ENCODE data around the gene INSR.

Gene INSR

GRCh38 chr19:7132054-7132453, 162.2 kb downstream of the INSR start:
- no peaks in the 10 kb centered on the region for H3K4me1 ChIP-seq (ENCODE audit: low read length)
- H3K36me3 ChIP-seq (replicated peaks; ENCODE audit: low read depth, low read length), result no peaks in the 10 kb centered on the region
- H3K27ac ChIP-seq (ENCODE audit: low read length), result no peak overlapping the region
- no peak overlapping the region for H3K4me3 ChIP-seq (ENCODE audit: low read length)
- TF ChIP-seq, protein P1, sequence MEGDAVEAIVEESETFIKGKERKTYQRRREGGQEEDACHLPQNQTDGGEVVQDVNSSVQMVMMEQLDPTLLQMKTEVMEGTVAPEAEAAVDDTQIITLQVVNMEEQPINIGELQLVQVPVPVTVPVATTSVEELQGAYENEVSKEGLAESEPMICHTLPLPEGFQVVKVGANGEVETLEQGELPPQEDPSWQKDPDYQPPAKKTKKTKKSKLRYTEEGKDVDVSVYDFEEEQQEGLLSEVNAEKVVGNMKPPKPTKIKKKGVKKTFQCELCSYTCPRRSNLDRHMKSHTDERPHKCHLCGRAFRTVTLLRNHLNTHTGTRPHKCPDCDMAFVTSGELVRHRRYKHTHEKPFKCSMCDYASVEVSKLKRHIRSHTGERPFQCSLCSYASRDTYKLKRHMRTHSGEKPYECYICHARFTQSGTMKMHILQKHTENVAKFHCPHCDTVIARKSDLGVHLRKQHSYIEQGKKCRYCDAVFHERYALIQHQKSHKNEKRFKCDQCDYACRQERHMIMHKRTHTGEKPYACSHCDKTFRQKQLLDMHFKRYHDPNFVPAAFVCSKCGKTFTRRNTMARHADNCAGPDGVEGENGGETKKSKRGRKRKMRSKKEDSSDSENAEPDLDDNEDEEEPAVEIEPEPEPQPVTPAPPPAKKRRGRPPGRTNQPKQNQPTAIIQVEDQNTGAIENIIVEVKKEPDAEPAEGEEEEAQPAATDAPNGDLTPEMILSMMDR (IDR thresholded peaks at IDR 0.05; ENCODE audit: low read depth, low read length), result no peak
- no peak for TF ChIP-seq EZH2phosphoT487 (IDR thresholded peaks at IDR 0.05; ENCODE audit: low read depth)
- H3K27me3 ChIP-seq (ENCODE audit: low read depth, low read length), result no peaks in the 10 kb centered on the region
- H4K20me1 ChIP-seq (ENCODE audit: insufficient read depth, low read length), result no peaks in the 10 kb centered on the region
- no peaks in the 10 kb centered on the region for H3K9me3 ChIP-seq (ENCODE audit: insufficient read depth, low read length)
- no peak overlapping the region for H2AFZ ChIP-seq (ENCODE audit: low read depth, low read length)
- no peaks in the 10 kb centered on the region for H3K79me2 ChIP-seq (ENCODE audit: low read length)
- no peak overlapping the region for H3K9ac ChIP-seq (ENCODE audit: low read length)
- no peak overlapping the region for H3K4me2 ChIP-seq (ENCODE audit: low read length)

GRCh38 chr19:7130043-7130442, 164.2 kb downstream of the INSR start:
- TF ChIP-seq, protein P1 (IDR thresholded peaks at IDR 0.05; ENCODE audit: low read depth, low read length), result no peak
- no peak for TF ChIP-seq EZH2phosphoT487 (IDR thresholded peaks at IDR 0.05; ENCODE audit: low read depth)

DNA sequence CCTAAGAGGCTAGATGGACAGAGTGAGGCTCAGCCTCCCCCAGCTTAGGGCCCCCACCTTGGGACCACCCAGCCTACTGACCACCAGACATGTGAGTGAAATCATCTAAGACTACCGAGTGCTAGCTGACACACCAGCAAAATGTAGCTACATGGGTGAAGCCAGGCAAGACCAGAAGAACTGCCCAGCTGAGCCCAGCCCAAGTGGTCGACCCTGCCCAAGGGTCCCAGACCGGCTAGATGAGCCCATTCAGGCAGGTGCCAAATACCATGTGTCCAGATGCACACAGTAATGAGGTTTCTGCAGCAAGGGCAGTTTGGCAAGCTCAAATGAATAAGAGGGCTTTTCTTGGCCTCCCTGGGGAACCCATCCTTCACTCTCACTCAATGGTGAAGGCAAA, 168.1 kb downstream of the INSR start:
- Histone ChIP-seq H3K36me3 (replicated peaks; ENCODE audit: low read depth, low read length) (no peaks in the 10 kb centered on the region), H3K9me3 (ENCODE audit: insufficient read depth, low read length) (0 out of 2 replicates have a peak, but pooled peaks cover 7% of the 10 kb centered on the region)

More at GRCh38 chr19:7130043-7130442, 164.2 kb downstream of the INSR start:
- Histone ChIP-seq H3K4me3 (ENCODE audit: low read length) (no peak overlapping the region), H3K9me3 (ENCODE audit: insufficient read depth, low read length) (0 out of 2 replicates have a peak, but pooled peaks cover 7% of the 10 kb centered on the region), H2AFZ (ENCODE audit: low read depth, low read length) (no peak overlapping the region), H3K27ac (ENCODE audit: low read length) (no peak overlapping the region), H4K20me1 (ENCODE audit: insufficient read depth, low read length) (no peaks in the 10 kb centered on the region), H3K79me2 (ENCODE audit: low read length) (no peaks in the 10 kb centered on the region), H3K4me1 (ENCODE audit: low read length) (no peaks in the 10 kb centered on the region), H3K27me3 (ENCODE audit: low read depth, low read length) (no peaks in the 10 kb centered on the region), H3K9ac (ENCODE audit: low read length) (no peak overlapping the region), H3K4me2 (ENCODE audit: low read length) (no peak overlapping the region), H3K36me3 (replicated peaks; ENCODE audit: low read depth, low read length) (no peaks in the 10 kb centered on the region)

DNA sequence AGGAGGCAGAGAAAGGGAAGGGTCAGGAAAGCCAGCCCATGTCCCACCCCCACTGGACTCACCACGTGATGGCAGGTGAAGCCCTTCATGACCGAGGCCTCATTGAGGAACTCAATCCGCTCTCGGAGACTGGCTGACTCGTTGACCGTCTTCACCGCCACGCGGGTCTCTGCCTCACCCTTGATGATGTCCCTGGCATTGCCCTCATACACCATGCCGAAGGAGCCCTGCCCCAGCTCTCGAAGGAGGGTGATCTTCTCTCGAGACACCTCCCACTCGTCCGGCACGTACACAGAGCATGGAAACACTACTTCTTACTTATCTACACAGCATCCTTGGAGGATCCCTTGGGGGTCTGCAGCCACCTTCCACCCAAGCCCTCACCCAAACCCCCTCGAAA, 169.0 kb downstream of the INSR start:
- H4K20me1 ChIP-seq (ENCODE audit: insufficient read depth, low read length), result no peaks in the 10 kb centered on the region
- H3K27me3 ChIP-seq (ENCODE audit: low read depth, low read length), result no peaks in the 10 kb centered on the region
- no peak overlapping the region for H3K9ac ChIP-seq (ENCODE audit: low read length)
- no peak overlapping the region for H3K4me2 ChIP-seq (ENCODE audit: low read length)
- H3K27ac ChIP-seq (ENCODE audit: low read length), result no peak overlapping the region
- H3K4me1 ChIP-seq (ENCODE audit: low read length), result no peaks in the 10 kb centered on the region
- H3K9me3 ChIP-seq (ENCODE audit: insufficient read depth, low read length), result 0 out of 2 replicates have a peak, but pooled peaks cover 7% of the 10 kb centered on the region
- no peaks in the 10 kb centered on the region for H3K79me2 ChIP-seq (ENCODE audit: low read length)
- no peak overlapping the region for H2AFZ ChIP-seq (ENCODE audit: low read depth, low read length)
- TF ChIP-seq EZH2phosphoT487 (IDR thresholded peaks at IDR 0.05; ENCODE audit: low read depth), result no peak
- TF ChIP-seq, protein P1 (IDR thresholded peaks at IDR 0.05; ENCODE audit: low read depth, low read length), result no peak
- H3K36me3 ChIP-seq (replicated peaks; ENCODE audit: low read depth, low read length), result no peaks in the 10 kb centered on the region
- no peak overlapping the region for H3K4me3 ChIP-seq (ENCODE audit: low read length)

More for the DNA sequence above, 168.1 kb downstream of the INSR start:
- Histone ChIP-seq H3K27ac (ENCODE audit: low read length) (no peak overlapping the region), H2AFZ (ENCODE audit: low read depth, low read length) (no peak overlapping the region), H3K4me3 (ENCODE audit: low read length) (no peak overlapping the region), H3K79me2 (ENCODE audit: low read length) (no peaks in the 10 kb centered on the region), H3K4me1 (ENCODE audit: low read length) (no peaks in the 10 kb centered on the region), H3K27me3 (ENCODE audit: low read depth, low read length) (no peaks in the 10 kb centered on the region), H4K20me1 (ENCODE audit: insufficient read depth, low read length) (no peaks in the 10 kb centered on the region), H3K9ac (ENCODE audit: low read length) (no peak overlapping the region), H3K4me2 (ENCODE audit: low read length) (no peak overlapping the region)
- no peak for TF ChIP-seq EZH2phosphoT487 (IDR thresholded peaks at IDR 0.05; ENCODE audit: low read depth)
- TF ChIP-seq, protein P1 (IDR thresholded peaks at IDR 0.05; ENCODE audit: low read depth, low read length), result no peak
